NCI-H774 (cell line): ENCODE data around the gene YBX1.
"Not testable (repeated sequence)": the region's sequence is repeated elsewhere in the genome, so short reads cannot be mapped to it uniquely, and the experiment has no call there.

ENCODE experiments used
- DNase-seq: peaks from one replicate; lab custom pipeline; 2025; lab: John Stamatoyannopoulos, UW

Gene YBX1

GRCh38 chr1:42748461-42749410, 66.5 kb downstream of the YBX1 start:
- DNase-seq, result no peak

- no peak for DNase-seq
Observed at GRCh38 chr1:42750041-42750440, 67.8 kb downstream of the YBX1 start.

- DNase-seq, result not testable (repeated sequence)
Observed at GRCh38 chr1:42751511-42752070, 69.4 kb downstream of the YBX1 start.

GRCh38 chr1:42752284-42752683, 70.1 kb downstream of the YBX1 start:
- DNase-seq, result no peak

- no peak for DNase-seq
Observed at GRCh38 chr1:42753070-42753469, 70.9 kb downstream of the YBX1 start.
